HepG2 (cell line): ENCODE data around the gene TCFL5. TPM values are rescaled to one million over a fixed set of nuclear protein-coding genes. Genes with fewer than 3 reads are reported as not detected.

Source experiments
- CHD2 ChIP-seq: IDR thresholded peaks from 2 replicates; pipeline ENCODE4 v1.6.1; 2011; ENCODE audit warnings: low read depth, low read length, improper control_type of control experiment
- E2F1 ChIP-seq: sonication (generic); formaldehyde crosslinking; IDR thresholded peaks from 2 replicates; pipeline ENCODE4 v1.5.0; 2020; ENCODE audit warnings: missing genetic modification reagents
- HMGXB3 ChIP-seq: sonication (generic); formaldehyde crosslinking; IDR thresholded peaks from 2 replicates; pipeline ENCODE4 v1.4.0; 2020; ENCODE audit warnings: missing genetic modification reagents, borderline replicate concordance
- HOXA9 ChIP-seq: sonication (generic); formaldehyde crosslinking; IDR thresholded peaks from 2 replicates; pipeline ENCODE4 v1.8.1; 2022; ENCODE audit warnings: missing genetic modification reagents, mild to moderate bottlenecking, moderate library complexity, borderline replicate concordance
- LCORL ChIP-seq, 2 experiments: fragments of 450-650 bp in 1 of 2; sonication (generic) in 1 of 2; formaldehyde crosslinking in 1 of 2; IDR thresholded peaks; 2 replicates each; pipeline versions ENCODE4 v1.5.0 to v1.6.1; 2017 to 2020; ENCODE audit warnings: antibody characterized with exemption in 1 of 2, missing genetic modification reagents in 1 of 2
- MXI1 ChIP-seq: IDR thresholded peaks from 3 replicates; pipeline ENCODE4 v1.6.1; 2012; ENCODE audit warnings: low read depth, low read length, inconsistent platforms, borderline replicate concordance
- NFYC ChIP-seq: IDR thresholded peaks from 2 replicates; pipeline ENCODE4 v1.6.1; 2016; ENCODE audit warnings: missing genetic modification reagents, missing compliant biosample characterization
- POLR2AphosphoS2 ChIP-seq: IDR thresholded peaks from 2 replicates; pipeline ENCODE4 v1.6.1; 2011; ENCODE audit warnings: low read depth, low read length, improper control_type of control experiment
- RARG ChIP-seq: sonication (generic); formaldehyde crosslinking; IDR thresholded peaks from 2 replicates; pipeline ENCODE4 v1.4.0; 2020; ENCODE audit warnings: low read depth, mild to moderate bottlenecking, missing genetic modification reagents
- SIX1 ChIP-seq: sonication (generic); formaldehyde crosslinking; IDR thresholded peaks from 2 replicates; pipeline ENCODE4 v1.4.0; 2020; ENCODE audit warnings: missing genetic modification reagents, borderline replicate concordance
- SKI ChIP-seq: fragments of 450-650 bp; IDR thresholded peaks from one replicate; pipeline ENCODE4 v1.6.1; 2018; ENCODE audit warnings: mild to moderate bottlenecking; ENCODE audit not compliant: partially characterized antibody
- SMC3 ChIP-seq: IDR thresholded peaks from 2 replicates; pipeline ENCODE4 v1.6.1; 2011; ENCODE audit warnings: low read length, improper control_type of control experiment
- SYNCRIP ChIP-seq: fragments of 200-400 bp; formaldehyde crosslinking; IDR thresholded peaks from 2 replicates; pipeline ENCODE4 v1.6.1; 2018; ENCODE audit warnings: mild to moderate bottlenecking, low read depth, low read length; ENCODE audit not compliant: insufficient read depth
- TEAD2 ChIP-seq: sonication (generic); formaldehyde crosslinking; IDR thresholded peaks from 2 replicates; pipeline ENCODE4 v1.9.0; 2021; ENCODE audit warnings: missing genetic modification reagents
- ZFYVE20 ChIP-seq: sonication (generic); formaldehyde crosslinking; IDR thresholded peaks from 2 replicates; pipeline ENCODE4 v1.8.0; 2023; ENCODE audit warnings: low read depth, mild to moderate bottlenecking, moderate library complexity, missing genetic modification reagents, borderline replicate concordance
- ZKSCAN8 ChIP-seq: IDR thresholded peaks from 2 replicates; pipeline ENCODE4 v1.6.1; 2016; ENCODE audit warnings: borderline replicate concordance, missing genetic modification reagents, missing compliant biosample characterization
- ZNF10 ChIP-seq: sonication (generic); formaldehyde crosslinking; IDR thresholded peaks from 2 replicates; pipeline ENCODE4 v1.4.0; 2020; ENCODE audit warnings: mild to moderate bottlenecking, low read depth, missing genetic modification reagents, borderline replicate concordance
- ZNF264 ChIP-seq: sonication (generic); formaldehyde crosslinking; IDR thresholded peaks from 2 replicates; pipeline ENCODE4 v1.4.0; 2020; ENCODE audit warnings: missing genetic modification reagents
- ZNF280B ChIP-seq: sonication (generic); formaldehyde crosslinking; IDR thresholded peaks from 2 replicates; pipeline ENCODE4 v1.5.0; 2020; ENCODE audit warnings: missing genetic modification reagents, mild to moderate bottlenecking, borderline replicate concordance
- ZNF510 ChIP-seq: sonication (generic); formaldehyde crosslinking; IDR thresholded peaks from 2 replicates; pipeline ENCODE4 v1.4.0; 2020; ENCODE audit warnings: low read depth, mild to moderate bottlenecking, missing genetic modification reagents
- ZSCAN9 ChIP-seq: IDR thresholded peaks from 2 replicates; pipeline ENCODE4 v1.6.1; 2016; ENCODE audit warnings: borderline replicate concordance
- polyA plus RNA-seq, 8 experiments: library from polyadenylated mRNA; depleted of rRNA in 3 of 8; stranded (reverse) in 7 of 8; unstranded in 1 of 8; fragments of >200 nt; fragmentation: Illumina TruSeq in 4 of 8; extraction: Trizol in 4 of 8; gene quantifications; 2 replicates each; pipeline versions ENCODE4 v1.2.1 to v1.2.3, GENCODE V29; 2011 to 2016; ENCODE audit warnings: low read depth in 4 of 8, missing spikeins in 1 of 8, mixed read lengths in 1 of 8; ENCODE audit not compliant: insufficient read depth in 1 of 8
- total RNA-seq, 5 experiments: library from RNA; depleted of rRNA; stranded (reverse); fragments of >200 nt; fragmentation: Illumina TruSeq; extraction: Trizol; gene quantifications; 2 replicates each; pipeline ENCODE4 v1.2.3, GENCODE V29; 2016; ENCODE audit warnings: low read depth in 1 of 5
- TF ChIP-seq, protein P1 (sequence below): IDR thresholded peaks from 2 replicates; pipeline ENCODE4 v1.6.1; 2018; ENCODE audit warnings: missing genetic modification reagents, mild to moderate bottlenecking, missing compliant biosample characterization

Gene TCFL5
- total and polyA plus RNA-seq, 2 of the 13 experiments (the other 11 are each of a cell fraction or from before 2014, with no cell fraction given), result 14.8 to 20.0 TPM

DNA sequence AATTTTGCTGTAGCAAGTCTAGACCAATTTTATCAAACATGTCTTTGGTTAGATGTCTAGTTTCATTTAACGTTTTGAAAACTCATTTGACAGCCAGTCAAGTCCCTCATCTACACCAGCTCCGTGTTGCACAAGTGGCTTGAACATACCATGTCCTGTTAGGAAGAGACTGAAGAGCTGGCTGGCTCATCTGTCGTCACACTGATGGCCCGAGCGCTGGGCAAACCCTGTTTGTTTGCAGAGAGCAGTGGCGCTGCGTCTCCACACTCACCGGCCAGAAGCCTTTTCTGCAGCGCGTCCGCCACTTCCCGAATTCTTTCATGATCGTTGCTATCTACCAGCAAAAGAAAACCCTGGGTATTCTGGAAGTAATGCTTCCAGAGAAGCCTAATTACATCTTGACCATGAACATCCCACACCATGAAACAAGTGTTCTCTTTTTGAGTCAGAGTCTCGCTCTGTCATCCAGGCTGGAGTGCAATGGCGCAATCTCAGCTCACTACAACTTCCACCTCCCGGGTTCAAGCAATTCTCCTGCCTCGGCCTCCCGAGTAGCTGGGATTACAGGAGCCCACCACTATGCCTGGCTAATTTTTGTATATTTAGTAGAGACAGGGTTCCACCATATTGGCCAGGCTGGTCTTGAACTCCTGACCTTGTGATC is 10.7 kb upstream of the TCFL5 start (continued):
- TF ChIP-seq ZKSCAN8 (CRISPR knock-in tag) (no peak), MXI1 (0 out of 3 replicates have a peak, but pooled peaks have one; percentile 32), ZNF510 (CRISPR knock-in tag) (no peak), ZFYVE20 (CRISPR knock-in tag) (no peak), HMGXB3 (CRISPR knock-in tag) (no peak; the same call in 1 of the 2 replicates), HOXA9 (CRISPR knock-in tag) (no peak), SIX1 (CRISPR knock-in tag) (no peak), ZNF264 (CRISPR knock-in tag) (no peak), RARG (CRISPR knock-in tag) (no peak), LCORL (IDR thresholded peaks at IDR 0.05) (no peak), LCORL (CRISPR knock-in tag; IDR thresholded peaks at IDR 0.05) (no peak), CHD2 (no peak), SYNCRIP (no peak), TEAD2 (CRISPR knock-in tag) (no peak), ZNF280B (CRISPR knock-in tag) (no peak), POLR2AphosphoS2 (no peak), E2F1 (no peak), ZSCAN9 (CRISPR knock-in tag) (no peak), ZNF10 (no peak), SMC3 (no peak), NFYC (CRISPR knock-in tag) (no peak), SKI (peak; percentile 57)
- TF ChIP-seq, protein P1, sequence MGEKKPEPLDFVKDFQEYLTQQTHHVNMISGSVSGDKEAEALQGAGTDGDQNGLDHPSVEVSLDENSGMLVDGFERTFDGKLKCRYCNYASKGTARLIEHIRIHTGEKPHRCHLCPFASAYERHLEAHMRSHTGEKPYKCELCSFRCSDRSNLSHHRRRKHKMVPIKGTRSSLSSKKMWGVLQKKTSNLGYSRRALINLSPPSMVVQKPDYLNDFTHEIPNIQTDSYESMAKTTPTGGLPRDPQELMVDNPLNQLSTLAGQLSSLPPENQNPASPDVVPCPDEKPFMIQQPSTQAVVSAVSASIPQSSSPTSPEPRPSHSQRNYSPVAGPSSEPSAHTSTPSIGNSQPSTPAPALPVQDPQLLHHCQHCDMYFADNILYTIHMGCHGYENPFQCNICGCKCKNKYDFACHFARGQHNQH, result peak; percentile 10; the same call in 1 of the 2 replicates
